HG03565 (cell line): ENCODE measurements around the gene ARV1.

Experiments
- ATAC-seq: cut with Tn5 transposase; IDR thresholded peaks from one replicate; pipeline ENCODE4 v1.9.1; 2021; ENCODE audit warnings: mild to moderate bottlenecking, moderate library complexity; ENCODE audit not compliant: unreplicated experiment

Gene ARV1

DNA sequence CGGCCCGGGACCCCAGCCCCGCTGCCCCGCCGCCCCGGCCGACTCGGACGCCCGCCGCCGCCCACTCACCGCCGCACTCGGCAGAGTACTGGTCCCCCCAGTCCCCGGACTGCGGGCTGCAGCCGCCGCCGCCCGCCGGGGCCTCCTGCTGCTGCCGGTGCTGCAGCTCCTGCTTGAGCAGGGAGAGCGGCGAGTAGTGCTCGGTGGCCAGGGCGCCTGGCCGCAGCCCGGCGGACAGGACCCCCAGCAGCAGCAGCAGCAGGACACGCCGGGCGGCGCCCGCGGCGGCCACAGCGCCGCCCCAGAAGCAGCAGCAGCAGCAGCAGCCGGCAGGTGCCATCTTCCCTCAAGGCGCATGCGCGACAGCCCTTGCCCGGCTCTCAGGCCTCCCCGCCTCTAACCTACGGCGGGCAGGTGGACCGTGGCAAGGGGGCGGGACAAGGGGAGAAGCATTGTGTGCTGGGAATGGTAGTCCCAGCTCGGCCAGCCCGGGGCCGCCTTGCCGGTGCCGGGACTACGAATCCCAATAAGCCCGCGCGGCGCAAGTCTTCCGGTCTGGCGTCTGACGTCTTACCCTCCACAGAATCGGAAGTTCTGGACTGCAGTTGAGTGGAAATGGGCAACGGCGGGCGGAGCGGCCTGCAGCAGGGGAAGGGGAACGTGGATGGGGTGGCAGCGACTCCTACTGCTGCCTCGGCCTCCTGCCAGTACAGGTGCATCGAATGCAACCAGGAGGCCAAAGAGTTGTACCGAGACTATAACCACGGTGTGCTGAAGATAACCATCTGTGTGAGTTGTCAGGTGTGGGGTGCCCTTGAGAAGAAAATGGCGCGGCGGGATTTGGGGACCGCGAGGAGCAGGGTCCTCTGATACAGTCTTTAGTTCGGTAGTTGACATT is at the start of gene ARV1, which contains the start of gene TTC13:
ARV1 (plus strand) TSS at position 604 of the 898 bp plus-strand sequence; CDS start at position 616, 12 bp downstream.
TTC13 (minus strand) TSS at position 371 of the 898 bp plus-strand sequence; CDS start at position 340, 31 bp downstream.
- ATAC-seq, result peak; percentile 89

DNA sequence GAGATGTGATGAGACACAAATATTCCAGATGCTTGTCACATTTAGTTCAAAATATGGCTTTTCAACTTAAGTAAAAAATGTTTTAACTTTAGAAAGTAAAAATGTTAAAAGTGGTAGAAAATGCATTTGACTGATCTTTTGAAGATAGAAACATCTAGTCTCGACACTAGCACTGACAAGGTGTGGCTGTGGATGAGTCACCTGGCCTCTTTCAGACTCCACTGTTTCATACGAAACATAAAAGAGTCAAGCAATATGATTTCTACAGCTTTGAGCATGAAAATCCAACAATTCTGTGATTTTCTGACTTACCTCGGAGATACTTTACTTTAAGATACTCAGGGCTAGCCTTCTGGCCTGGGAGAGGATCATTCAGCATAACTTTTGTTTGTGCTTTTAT is 47.9 kb upstream of the ARV1 start:
- ATAC-seq, result no peak

GRCh38 chr1:230935852-230936251 is 43.0 kb upstream of the ARV1 start:
- no peak for ATAC-seq

DNA sequence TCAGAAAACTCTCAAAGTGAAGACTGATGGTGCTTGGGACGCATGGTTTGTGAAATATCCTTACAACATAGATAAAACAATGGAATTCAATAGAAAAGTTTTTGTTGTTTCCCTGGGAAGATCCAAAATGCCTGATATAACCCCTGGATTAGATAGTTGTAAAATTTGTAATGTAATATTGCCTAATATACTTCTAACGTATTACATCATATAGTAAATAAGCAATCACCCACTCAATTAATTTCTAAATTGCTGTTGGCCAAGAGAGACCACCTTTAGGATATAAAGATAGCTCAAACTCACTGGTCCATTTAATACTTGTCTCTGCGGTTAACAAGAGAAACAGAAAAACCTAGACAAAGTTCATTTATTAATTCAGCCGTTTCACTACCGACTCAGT is 42.4 kb upstream of the ARV1 start:
- ATAC-seq, result no peak

GRCh38 chr1:230937371-230937770 is 41.5 kb upstream of the ARV1 start:
- ATAC-seq, result no peak

GRCh38 chr1:230938924-230939368 is 39.9 kb upstream of the ARV1 start:
- ATAC-seq, result no peak

- no peak for ATAC-seq
Observed at GRCh38 chr1:230939806-230940489, 38.9 kb upstream of the ARV1 start.

DNA sequence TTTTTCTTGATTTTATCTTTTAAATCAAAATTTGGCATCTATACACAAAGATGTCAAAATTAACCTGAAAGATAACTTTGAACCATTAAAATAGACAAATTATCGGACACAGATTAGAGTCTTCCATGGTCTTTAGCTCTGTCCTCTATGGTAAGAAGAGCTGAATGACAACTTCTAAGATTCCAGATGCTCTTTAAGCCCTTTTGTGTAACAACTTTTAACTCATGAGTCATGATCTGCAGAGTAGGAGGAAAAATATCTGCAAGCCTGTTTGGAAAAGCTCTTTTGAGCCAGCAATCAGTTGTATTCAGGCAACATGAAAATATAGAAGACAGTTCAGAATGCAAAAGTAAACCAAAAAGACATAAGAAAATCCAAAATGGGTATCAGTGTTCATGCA is 38.0 kb upstream of the ARV1 start:
- no peak for ATAC-seq

GRCh38 chr1:230943048-230943593 is 35.8 kb upstream of the ARV1 start:
- no peak for ATAC-seq

GRCh38 chr1:230948301-230948700 is 30.6 kb upstream of the ARV1 start:
- no peak for ATAC-seq

DNA sequence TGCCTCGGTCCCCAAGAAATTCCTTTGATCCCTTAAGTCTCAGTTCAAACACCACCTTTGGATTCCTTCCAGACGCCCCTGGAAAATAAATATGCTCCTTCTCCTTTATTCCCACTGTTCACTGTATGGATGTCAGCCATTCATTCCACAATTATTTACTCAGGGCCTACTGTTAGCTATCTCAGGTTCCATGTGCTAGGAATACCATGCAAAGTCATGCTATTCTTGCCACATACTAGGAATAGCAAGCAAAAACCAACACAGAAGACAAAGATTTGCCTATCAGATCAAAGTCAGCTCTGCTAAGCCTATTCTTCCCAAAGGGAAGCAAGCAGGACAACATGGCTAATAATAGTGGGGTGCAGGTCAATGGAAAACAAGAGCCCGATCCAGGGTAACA is 30.0 kb upstream of the ARV1 start:
- no peak for ATAC-seq

GRCh38 chr1:230950404-230950803 is 28.5 kb upstream of the ARV1 start:
- no peak for ATAC-seq

GRCh38 chr1:230957580-230957989 is 21.3 kb upstream of the ARV1 start:
- peak; percentile 79 for ATAC-seq

DNA sequence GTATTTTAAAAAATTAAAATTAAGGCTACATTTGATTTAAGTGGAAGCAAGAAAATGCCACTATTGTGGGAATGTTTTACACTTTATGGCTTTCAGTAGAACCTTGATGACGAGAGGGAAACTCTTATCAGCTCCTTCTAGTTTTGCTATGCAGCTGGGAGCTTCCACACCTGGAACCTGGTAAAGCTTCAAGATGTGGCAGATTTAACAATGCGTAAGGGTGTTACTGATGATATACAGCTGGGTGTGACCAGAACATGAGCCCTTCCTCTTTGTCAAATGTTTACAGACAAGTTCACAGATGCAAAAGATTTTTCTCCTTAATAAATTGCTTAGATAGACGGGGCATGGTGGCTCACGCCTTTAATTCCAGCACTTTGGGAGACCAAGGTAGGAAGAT is 20.5 kb upstream of the ARV1 start:
- no peak for ATAC-seq

DNA sequence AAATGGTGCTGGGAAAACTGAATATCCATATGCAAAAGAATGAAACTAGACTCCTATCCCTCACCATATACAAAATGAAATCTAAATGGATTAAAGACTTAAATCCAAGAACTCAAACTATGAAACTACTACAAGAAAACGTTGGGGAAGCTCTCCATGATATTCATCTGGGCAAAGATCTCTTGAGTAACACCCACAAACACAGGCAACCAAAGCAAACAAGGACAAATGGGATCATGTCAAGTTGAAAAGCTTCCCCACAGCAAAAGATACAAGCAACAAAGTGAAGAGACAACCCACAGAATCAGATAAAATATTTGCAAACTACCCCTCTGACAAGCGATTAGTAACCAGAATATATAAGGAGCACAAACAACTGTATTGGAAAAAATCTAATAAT is 14.0 kb upstream of the ARV1 start:
- no peak for ATAC-seq

DNA sequence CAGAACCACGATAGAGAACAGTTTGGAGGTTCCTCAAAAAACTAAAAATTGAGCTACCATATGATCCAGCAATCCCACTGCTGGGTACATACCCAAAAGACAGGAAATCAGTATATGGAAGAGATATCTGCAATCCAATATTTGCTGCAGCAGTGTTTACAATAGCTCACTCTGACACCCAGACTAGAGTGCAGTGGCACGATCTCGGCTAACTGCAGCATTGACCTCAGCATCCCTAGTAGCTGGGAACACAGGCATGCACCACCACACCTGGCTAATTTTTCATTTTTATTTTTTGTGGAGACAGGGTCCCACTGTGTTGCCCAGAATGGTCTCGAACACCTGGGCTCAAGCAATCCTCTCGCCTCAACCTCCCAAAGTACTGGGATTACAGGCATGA is 13.4 kb upstream of the ARV1 start:
- no peak for ATAC-seq

GRCh38 chr1:230966358-230966873 is 12.5 kb upstream of the ARV1 start:
- no peak for ATAC-seq

DNA sequence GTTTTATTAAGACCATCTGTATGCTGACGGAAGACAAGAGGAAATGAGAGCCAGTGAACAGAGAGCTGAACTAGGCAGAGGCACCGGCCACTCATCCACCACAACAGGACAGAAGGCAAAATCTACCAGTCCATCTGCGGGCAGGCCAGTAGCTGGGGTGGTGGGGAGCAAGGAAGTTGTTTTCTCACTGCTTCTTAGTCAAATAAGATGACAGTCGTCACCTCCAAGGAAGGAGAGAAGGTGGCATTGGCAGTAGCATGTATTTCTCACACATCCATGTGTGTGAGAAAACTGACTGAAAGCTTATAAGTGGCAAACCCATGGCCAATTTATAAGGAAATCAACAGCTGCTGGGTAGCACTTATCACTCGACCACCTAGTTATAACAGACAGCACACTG is 8.5 kb upstream of the ARV1 start:
- ATAC-seq, result no peak

- no peak for ATAC-seq
Observed at GRCh38 chr1:230971771-230972170, 7.1 kb upstream of the ARV1 start.

GRCh38 chr1:230972855-230973271 is 6.0 kb upstream of the ARV1 start:
- peak; percentile 77 for ATAC-seq

DNA sequence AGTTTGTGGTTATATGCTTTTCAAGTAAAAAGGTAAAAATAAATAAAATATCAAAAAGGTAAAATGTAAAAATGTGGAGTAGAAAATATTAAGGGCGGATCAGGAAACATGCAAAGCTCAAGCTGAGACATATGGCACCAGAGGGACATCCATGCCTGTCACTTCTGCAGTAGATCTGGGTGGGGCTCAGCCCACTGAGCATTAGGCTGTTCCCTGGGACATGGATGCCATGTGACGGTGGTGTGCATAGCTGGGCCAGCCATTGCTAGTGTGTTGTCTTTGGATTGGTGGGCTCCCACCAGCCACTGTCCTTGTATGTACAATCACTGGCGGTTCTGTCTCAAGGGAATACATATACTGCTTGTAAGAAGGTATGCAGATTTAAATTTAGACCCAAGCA is 3.3 kb upstream of the ARV1 start:
- ATAC-seq, result no peak
